Measurements from ENCODE around the gene TCERG1L.

TCERG1L gene

GRCh38 chr10:131204406-131205152 lies 106.9 kb downstream of the TCERG1L start:
- no peak for DNase-seq

DNA sequence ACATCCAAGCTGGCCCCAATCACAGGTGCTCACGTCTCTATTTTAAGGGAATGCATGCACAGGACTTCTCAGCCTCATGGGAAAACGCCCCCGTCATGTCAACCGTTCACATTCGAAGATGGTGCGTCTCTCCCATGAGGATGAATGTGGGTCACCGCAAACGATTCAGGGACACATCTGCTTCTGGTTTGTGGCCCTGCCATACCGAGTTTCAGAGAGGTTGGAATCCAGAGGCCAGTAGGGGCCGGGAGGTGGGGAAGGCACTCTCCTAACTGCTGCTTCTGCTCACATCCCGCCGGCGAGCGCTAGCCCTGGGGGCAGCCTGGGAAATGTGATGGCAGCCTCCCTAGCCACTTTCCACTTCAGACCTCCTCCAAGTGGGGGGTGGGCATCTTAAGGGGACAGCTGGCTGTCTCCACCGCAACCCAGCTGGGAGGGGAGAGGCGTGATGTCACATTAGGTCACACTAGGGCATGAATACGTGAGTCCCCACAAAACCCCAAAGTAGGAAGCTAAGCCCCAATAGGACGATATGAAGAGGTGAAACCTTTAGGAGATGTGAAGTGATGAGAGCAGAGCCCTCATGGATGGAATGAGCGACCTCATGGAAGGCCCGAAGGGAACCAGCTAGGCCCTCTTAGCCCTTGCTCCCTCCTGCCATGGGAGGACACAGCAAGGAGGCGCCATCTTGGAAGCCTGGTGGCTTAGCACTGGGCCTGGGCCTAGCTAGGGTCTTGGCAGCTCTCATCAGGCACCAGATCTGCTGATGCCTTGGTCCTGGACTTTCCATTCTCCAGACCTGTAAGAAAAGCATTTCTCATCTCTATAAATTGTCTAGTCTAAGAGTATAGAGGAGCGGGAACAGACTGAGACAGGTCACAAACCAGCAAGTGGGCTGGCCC lies 107.8 kb downstream of the TCERG1L start:
- DNase-seq = no peak

GRCh38 chr10:131202990-131203389 lies 108.5 kb downstream of the TCERG1L start:
- no peak for DNase-seq

- DNase-seq = no peak
Measured at GRCh38 chr10:131201741-131202515, 109.6 kb downstream of the TCERG1L start.

DNA sequence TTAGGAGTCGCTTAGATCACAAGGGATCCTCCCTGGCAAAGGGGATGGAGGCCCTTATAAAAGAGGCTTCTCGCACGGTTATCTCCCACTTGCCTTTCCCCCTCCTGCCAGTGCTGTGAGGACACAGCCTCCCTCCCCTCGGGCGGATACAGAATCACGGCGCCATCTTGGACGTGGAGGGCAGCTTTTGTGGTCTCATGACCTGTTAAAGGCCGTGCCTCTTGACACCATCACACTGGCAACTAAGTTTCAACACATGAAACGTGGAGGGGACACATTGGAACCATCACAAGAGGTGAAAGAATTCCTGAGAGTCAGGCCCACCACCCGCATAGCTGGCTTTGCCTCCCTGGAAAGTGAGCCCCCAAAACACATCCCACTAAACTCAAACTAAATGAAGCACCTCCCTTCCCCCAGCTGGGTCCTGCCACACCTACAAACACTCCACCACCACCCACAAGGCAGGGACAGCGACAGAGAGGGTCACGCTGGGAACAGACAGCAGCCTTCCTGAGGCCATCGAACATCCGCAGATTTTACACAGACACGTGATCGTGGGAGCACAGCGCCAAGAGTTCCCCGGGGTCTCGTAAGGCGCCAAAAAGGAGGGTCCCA lies 110.6 kb downstream of the TCERG1L start:
- no peak for DNase-seq

DNA sequence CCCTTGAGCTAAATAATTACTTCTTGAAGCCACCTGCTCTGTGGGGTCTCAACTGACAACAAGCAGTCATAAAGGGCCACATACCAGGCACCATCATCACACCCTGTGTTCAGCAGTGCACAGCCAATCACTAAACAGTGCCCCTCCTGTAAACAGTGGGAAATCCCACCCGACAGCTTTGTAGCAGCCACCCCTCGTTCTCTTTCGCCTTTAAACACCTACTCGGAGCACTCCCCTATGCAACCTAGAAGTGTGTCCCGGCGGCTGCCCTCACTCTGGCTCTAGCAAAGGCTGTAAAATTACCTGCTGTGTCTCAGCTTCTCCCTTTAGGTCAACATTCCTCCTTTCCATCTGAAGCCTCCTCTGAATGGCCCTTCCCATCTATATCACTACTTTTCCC lies 111.9 kb downstream of the TCERG1L start:
- no peak for DNase-seq

DNA sequence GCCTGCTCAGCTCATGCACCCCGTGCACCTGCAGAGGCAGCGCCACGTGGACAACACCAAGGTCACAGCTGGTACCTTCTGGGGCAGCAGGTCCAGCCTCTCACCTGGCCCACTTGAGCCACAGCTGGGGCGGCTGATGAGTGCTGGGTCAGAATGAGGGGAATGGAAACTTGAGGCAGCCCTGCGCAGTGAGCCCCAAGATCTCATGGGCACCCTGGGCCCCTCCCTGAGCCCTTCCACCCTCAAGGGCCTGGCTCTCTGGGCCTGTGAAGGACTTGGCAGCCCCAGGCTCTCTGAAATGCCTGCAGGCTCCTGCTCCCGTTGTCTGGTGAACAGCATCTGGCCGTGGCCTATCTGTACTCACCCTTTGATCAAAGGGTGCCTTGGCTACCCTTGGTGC lies 112.7 kb downstream of the TCERG1L start:
- no peak for DNase-seq

DNA sequence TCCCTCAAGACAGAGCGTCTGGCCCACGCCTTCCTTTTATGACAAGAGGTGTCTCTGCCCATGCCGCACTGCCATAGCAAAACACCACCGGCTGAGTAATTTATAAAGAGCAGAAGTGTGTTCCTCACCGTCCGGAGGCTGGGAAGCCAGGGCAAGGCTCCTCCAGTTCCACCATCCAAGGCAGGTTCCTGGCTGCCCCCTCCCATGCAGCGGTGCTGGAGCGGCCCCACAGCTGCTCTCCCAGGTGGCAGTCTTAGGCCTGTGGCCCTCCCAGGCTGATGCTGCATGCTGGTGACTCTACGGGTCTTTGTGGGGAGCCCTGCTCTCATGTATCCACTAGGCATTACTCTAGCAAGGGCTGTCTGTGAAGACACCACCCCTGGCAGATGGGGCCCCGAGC lies 113.1 kb downstream of the TCERG1L start:
- no peak for DNase-seq

DNA sequence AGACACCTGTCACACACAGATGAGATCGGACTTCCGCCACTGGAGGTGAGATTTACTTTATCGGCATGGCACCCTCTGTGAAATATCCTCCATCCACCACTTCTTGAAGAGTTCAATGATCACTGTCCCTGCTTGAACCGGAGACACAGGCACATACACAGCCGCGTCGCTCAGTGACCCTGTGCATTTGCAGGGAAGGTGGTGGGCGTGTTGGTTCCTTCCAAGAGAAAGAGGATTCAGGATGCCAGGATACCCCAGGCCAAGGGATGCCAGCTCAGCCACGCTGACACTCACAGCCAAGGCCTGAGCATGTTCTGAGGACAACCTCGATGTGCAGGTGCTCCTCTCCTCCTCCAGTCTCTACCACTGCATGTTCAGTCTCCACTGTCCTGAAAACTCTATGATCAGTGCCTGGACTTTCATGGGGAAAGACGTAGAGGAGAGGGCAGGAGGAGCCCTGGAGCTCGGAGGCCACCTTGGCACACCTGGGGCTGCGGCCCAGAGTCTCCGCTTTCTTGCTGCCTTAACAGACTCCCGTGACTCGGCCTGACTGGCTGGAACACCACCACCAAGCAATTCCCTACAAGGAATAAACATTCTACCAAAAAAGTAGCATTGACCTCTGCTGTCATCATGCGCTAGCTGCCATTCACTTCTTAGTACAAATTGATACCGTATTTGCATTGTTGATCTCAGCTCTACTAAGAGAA lies 115.2 kb downstream of the TCERG1L start:
- DNase-seq = no peak

DNA sequence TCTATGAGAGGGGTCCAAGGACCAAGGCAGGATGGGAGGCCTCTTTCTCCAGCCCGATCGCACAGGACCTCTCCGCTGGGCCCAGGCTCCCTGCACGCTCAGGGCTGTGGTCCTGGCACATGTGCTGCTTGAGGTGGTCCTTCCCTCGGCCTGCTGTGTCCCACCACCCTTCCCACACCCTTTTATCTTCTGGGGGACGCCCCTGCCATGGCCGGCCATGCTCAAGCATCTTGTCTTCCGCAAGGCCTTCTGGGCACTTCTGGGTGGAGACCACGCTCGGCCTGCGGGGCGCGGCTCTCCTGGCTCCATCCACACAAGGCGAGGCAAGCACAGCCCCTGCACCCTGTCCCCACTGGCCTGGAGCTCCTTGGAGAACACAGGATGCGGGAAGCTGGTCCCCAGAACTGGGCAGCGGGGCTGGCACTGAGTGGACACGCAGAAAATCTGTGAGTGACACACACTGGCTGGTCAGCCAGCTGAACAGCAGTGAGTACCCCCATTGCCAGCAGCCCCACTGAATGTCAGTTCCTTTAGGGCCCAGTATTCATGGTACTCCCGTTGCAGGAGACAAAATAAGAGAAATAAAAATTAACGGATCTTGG lies 115.9 kb downstream of the TCERG1L start:
- DNase-seq = no peak

DNA sequence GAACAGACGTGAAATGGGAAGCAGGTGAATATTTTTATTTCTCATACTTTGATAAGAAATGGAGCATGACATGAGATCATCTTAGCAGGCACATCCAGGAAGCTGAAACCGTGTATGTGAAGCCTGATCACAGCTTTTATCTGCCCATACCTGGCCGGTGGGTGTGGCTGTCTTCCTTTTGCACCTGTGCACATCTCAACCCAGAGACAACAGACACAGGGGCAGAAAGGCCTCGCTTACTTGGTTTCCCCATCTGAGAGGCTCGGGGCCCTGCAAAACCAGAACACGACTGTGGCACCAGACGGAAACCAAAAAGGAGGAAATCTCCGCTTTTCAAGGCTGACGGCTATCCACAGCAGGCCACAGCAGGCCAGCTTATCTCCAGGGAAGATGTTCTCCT lies 116.4 kb downstream of the TCERG1L start:
- DNase-seq = no peak

GRCh38 chr10:131193923-131194322 lies 117.6 kb downstream of the TCERG1L start:
- DNase-seq = no peak

DNA sequence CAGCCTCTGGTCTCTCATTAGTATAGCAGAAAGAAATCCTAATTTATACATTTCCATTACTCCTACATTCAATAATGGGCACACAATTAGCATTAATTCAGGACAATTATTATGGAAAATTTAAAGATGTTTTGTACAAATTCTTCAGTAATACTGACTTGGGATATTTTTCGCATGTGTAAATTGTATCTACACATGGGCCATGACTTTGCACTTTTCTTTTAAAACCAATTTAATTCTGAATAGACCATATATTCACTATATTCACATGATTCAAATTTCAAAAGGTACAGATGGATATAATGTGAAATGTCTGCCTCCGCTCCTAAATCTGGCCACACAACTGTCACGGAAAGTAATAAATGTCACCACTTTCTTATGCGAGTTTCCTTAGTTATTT lies 123.0 kb downstream of the TCERG1L start:
- DNase-seq = no peak

- DNase-seq = no peak
Measured at GRCh38 chr10:131187926-131188325, 123.6 kb downstream of the TCERG1L start.

DNA sequence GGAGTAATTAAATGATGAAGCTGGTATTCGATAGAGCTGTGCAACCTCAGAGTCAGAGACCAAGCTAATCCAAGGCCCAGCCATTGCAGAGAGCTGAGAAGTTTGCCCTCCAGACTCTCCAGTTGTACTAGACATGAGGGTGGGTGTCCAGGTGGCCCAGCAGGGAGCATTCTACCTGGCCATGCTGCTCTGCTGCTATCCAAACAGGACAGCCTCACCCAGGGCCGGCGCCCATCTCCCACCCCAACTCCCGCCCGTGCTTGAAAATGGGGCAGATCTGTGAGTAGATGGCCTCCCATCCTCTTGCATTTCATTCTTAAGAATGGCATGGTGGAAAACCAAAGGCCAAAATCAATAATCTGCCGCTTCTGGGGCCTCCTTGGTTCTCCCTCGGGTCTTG lies 124.2 kb downstream of the TCERG1L start:
- DNase-seq = no peak

- no peak for DNase-seq
Measured at GRCh38 chr10:131186547-131187253, 124.8 kb downstream of the TCERG1L start.

DNA sequence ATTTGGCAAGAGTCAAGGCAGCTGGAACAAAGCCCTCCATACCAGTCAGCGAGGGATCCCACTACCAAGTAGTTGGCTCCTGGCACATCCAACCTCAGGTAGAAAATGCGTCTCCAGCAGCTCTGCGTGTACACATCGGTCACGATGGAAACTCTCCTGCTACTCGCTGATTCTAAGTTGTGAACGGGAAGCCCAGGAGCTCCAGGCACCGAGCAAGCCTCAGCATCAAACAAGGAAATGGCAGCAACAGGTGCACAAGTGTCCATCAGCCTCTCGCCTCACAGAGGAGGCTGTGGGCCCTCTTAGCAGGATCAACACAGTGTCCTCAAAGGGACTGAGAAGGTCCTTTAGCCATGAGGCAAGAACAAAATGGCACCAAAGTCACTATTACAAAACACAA lies 127.0 kb downstream of the TCERG1L start:
- no peak for DNase-seq

DNA sequence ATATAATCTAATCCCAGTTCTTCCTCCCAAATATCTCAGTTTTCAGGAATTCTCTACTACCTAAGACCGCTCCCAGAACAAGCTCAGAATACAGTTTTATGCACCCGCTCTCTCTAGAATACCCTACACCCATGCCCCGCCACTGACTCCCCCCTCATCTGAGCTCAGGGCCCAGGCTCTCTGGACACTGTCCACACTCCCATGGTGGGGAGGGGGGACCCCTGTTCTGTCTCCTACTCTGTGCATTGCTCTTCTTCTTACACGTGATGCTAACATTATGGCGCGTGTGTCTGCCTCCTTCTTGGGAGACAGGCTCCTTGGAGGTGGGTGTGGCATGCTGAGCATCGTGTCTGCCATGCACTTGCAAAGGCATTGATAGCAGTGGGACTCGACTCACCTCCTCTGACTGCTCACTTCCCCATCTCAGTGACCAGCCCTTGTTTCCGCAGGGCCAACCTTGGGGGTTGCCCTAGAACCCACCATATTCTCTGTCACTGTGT lies 127.9 kb downstream of the TCERG1L start:
- no peak for DNase-seq

GRCh38 chr10:131181456-131181855 lies 130.1 kb downstream of the TCERG1L start:
- no peak for DNase-seq

DNA sequence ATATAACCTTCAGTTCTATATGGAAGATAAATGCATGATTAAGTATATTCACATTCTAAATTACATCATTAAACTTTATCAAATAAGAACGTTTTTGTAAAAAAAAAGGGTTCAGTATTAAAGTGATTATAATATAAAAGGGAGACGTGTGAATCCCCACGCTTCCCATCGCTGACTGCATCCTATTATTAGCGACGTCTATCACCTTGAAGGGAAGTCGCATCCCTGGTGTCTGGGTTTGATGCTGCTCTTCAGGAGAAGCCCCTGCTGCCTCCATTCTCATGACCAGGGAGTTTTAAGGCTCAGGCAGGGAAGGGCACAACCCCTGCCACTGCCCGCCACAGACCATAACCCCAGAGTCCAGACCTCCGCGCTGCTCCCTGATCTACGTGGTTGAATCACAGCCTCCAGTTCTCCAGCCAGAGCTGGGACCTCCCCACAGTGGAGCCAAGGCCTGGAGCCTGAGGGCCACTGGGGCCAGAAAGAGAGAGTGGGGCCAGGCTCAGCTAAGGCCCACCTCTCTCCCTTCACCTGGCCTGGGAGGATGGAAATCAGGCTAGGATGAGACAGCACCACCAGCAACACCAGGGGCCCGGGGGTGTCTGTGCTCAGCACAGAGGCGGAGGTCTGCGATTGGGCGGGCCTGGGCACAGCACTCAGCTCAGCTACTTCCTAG lies 130.6 kb downstream of the TCERG1L start:
- DNase-seq = no peak
